ENCODE data around the gene PLIN5. TPM values are rescaled to one million over a fixed set of nuclear protein-coding genes. Genes with fewer than 3 reads are reported as not detected.

The PLIN5 gene
- total RNA-seq, 1 experiment from 2014 or later: 3.9 TPM

- Mint-ChIP-seq H3K27me3 (ENCODE audit: low read depth) (peaks cover 19% of the 10 kb centered on the region), H3K36me3 (ENCODE audit: insufficient read depth in 1 of 3, low read depth in 3 of 3) (peaks cover 20 to 61% (median 53%) of the 10 kb centered on the region in 3 experiments; a peak in 6 of 7 replicates), H3K9me3 (no peaks in the 10 kb centered on the region), H3K4me1 (no peaks in the 10 kb centered on the region), H3K4me3 (no peak overlapping the region), H3K27ac (no peak overlapping the region)
- no peaks in the 10 kb centered on the region for H3K9me3 ChIP-seq (ENCODE audit: control insufficient read depth, low read depth, low read length)
- H4K20me1 ChIP-seq (ENCODE audit: control insufficient read depth, insufficient read depth, insufficient read length): no peaks in the 10 kb centered on the region
- no peak overlapping the region for H3K27ac ChIP-seq (ENCODE audit: insufficient read length, low read depth, low read length)
- no peak overlapping the region for H3K4me2 ChIP-seq (ENCODE audit: insufficient read depth, insufficient read length, low read length)
- no CpG with 5 or more reads among the region's 25 CpGs for WGBS (ENCODE audit: extremely low coverage, insufficient read length, low lambda C conversion rate)
- H3K4ac ChIP-seq (ENCODE audit: low read depth, low read length): no peak overlapping the region
- H2BK120ac ChIP-seq (ENCODE audit: low read depth, low read length, poor library complexity, severe bottlenecking): no peak overlapping the region
- no peak overlapping the region for H4K8ac ChIP-seq (replicated peaks; ENCODE audit: insufficient read length, low read depth, low read length)
- H2BK5ac ChIP-seq (ENCODE audit: insufficient read length, low read length): no peak overlapping the region
- H4K5ac ChIP-seq (ENCODE audit: insufficient read length, low read depth, low read length): no peak overlapping the region
- no peak overlapping the region for H2AK5ac ChIP-seq (ENCODE audit: insufficient read length, low read length)
- DNase-seq: no peak
- no peak overlapping the region for H3K18ac ChIP-seq (ENCODE audit: insufficient read length, low read depth, low read length)
- H3K79me2 ChIP-seq (ENCODE audit: insufficient read depth, low read length): no peaks in the 10 kb centered on the region
- H2BK12ac ChIP-seq (ENCODE audit: insufficient read length, low read depth, low read length): no peak overlapping the region
- H3K4me1 ChIP-seq (ENCODE audit: insufficient read depth, low read length): no peaks in the 10 kb centered on the region
- H3K23ac ChIP-seq (ENCODE audit: insufficient read length, low read depth, low read length): no peak overlapping the region
- no peak overlapping the region for H2AFZ ChIP-seq (ENCODE audit: low read length)
- no peaks in the 10 kb centered on the region for H3K79me1 ChIP-seq (ENCODE audit: insufficient read depth, low read depth, low read length, poor library complexity, severe bottlenecking)
- TF ChIP-seq CTCF (conservative IDR thresholded peaks at IDR 0.05): no peak
- H2BK20ac ChIP-seq (ENCODE audit: low read depth, low read length, poor library complexity, severe bottlenecking): no peak overlapping the region
- no peak overlapping the region for H4K91ac ChIP-seq (ENCODE audit: insufficient read length, low read depth, low read length)
- no peaks in the 10 kb centered on the region for H3K23me2 ChIP-seq (ENCODE audit: insufficient read length, low read depth, low read length, poor library complexity, severe bottlenecking)
- H3K14ac ChIP-seq (ENCODE audit: insufficient read depth, low read length): no peak overlapping the region
- H3K27me3 ChIP-seq (ENCODE audit: insufficient read depth, low read length): no peaks in the 10 kb centered on the region
- H3T11ph ChIP-seq (ENCODE audit: low read length): no peak overlapping the region
- no peak overlapping the region for H2BK15ac ChIP-seq (ENCODE audit: low read depth, low read length)
- H3K9ac ChIP-seq (ENCODE audit: extremely low read depth, insufficient read length, low read length): no peak overlapping the region
- no peak overlapping the region for H3K56ac ChIP-seq (ENCODE audit: insufficient read length, low read depth, low read length)
Observed at GRCh38 chr19:4503132-4503824, 31.7 kb downstream of the PLIN5 start.
